GM21576 (cell line): ENCODE results near the gene RBFOX1.

ENCODE experiments used
- ATAC-seq: cut with Tn5 transposase; IDR thresholded peaks from one replicate; pipeline ENCODE4 v1.9.1; 2021; ENCODE audit warnings: mild to moderate bottlenecking, moderate library complexity; ENCODE audit not compliant: unreplicated experiment

Gene RBFOX1

DNA sequence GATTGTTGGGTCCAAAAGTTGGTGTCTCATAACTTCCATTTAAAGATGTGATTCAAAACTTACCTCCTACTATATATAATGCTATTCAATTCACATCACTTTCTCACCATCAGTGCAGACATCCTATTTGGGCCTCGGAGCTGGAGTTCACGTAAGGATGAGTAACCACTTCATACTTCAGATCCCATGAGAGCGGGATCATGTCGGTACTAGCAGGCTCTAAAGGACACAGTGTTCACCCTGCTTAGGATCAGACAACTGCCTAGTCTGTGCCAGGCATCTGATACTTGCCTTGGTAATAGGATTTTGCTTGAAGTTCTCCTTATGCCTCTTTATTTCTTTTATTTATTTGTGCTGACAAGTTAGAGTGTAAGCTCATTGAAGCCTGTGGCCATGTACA lies 39.5 kb downstream of the RBFOX1 start:
- no peak for ATAC-seq

DNA sequence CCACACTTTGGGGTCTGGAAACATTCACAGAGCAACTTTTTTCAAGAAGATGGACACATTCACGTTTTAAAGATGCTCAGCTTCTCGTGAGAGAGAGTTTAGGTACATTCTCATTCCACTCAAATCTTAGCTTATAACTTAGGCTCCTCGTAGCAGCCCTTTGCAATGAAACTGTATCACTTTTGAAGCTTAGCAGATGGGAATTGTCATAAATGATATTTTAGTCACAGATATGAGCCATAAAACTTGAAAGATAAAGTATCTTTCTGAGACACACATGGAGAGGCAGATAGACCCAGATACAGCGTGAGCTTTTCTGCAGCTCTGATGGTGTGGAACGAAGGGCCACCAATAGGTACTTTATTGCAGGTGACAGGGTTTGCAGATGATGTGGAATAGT lies 41.1 kb downstream of the RBFOX1 start:
- no peak for ATAC-seq

DNA sequence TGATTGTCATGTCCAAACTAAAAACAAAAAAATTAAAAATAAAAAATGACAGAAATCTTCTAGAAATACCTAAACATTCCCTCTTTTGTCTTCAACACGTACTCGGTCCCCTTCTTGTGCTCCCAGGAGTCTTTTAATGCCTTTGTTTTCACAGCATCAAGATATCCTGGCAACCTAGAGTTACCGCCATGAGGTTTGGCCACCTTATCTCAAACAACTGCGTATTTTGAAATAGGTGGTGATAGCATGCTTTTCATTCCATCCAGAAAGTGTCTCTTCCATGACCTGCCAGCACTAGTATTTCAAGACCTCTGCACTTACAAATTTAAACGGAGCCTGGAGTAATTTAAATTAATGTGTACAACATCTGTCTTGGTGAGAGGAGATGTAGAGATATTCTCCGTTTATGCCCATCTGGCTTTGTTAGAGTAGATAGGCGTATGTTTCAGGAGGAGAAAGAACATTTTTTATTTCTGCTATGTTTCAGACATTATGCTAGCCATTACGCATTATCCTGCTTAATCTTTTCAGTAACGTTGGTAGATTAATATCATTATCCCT lies 42.0 kb downstream of the RBFOX1 start:
- ATAC-seq, result no peak

DNA sequence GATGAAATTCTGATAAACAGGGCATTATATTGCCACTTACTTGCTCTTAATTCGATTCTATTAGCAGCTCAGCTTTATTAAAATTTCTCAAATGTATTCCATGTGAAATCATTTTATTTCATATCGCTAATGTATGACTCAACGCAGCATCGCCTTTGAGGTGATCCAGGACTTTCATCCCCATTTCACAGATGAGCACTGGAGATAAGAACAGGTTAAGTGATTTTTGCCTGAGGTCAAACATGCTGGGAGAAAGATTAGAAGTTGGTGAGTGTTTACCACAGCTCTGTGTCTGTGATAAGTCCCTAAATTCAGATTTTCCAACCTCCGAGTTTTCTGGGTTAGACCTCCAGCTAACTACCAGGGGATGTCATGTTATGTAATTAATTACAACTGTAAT lies 43.6 kb downstream of the RBFOX1 start:
- no peak for ATAC-seq

DNA sequence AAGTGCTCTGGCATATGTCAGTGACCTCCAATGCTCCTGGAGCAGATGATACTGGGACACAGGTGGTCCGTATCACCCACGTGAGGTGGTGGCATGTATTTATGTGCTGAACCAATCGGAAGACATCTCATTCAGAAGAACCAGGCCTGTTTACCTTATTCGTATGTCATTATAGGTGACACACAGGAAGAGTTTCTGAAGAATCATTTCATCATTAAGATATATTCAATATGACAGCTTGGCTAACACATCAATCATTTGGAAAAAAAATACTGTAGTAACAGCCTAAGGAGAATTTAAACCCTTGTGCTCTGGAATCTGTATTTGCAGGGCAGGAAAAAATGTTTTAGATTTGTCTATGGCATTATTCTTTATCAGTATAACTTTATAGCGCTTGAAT lies 44.6 kb downstream of the RBFOX1 start:
- no peak for ATAC-seq

DNA sequence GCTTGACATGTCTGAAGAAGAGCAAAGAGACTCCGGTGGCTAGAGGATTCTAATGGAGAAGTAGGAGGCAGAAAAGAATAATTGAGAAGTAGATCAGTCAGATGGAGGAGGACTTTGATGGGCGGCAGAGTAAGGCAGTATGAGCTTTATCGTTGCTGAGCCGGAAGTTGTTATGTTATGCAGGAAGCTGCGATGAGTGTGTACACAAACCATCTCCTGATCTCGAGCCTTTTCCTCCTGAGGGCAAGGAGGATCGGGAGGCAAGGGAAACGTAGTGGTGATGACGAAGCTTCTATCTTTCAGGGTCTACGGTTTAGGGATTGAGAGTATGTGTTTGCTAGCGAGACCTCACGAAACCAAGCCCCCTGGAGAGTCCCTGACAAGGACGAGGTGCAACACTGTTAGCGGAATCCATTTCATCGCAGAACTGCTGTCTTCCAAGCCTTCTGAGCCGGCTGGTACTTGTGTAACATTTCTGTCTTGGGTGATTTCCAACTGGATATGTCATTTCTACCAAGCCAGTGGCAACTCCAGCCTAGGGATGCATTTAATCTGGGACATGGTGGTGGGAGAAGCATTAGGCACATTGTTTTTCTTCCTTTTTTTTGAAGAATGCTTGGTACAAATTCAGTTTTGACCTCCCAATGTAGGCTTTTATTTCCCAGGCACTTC lies 45.5 kb downstream of the RBFOX1 start:
- ATAC-seq, result no peak

DNA sequence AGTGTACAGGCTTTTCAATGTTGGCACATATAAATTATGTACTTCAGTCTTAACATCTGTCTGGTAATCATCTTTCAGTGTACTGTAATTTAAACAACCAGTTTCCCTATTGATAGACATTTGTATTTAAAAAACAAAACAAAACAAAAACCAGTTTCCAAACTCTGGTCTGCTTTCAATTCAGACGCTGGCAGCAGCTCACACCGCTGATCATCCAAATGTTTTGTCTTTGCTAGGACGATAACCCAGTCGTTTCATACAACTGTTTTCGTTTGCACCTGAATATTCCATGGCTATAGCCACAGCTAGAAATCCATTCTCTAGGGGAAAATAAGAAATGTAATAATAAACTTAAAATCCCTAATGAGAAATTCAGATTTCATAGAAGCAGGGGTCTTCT lies 47.8 kb downstream of the RBFOX1 start:
- ATAC-seq, result no peak

DNA sequence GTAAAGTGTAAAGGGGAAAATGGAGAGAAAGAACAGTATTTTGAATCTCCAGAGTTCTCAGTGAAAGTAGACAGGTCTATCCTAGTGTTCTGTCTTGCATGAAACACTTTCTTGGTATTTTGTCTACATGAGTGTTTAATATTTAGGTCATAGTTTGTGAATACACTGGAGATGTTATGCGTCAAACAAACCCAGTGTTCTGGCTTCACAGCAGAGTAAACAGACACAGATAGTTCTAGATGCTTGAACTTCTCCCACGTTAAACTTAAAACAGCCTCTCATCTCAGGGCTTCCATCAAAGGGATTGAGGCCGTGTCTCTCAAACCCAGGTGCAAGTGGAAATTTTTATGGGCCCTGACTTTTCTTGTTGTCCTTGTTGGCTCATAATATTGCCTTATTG lies 48.3 kb downstream of the RBFOX1 start:
- no peak for ATAC-seq

DNA sequence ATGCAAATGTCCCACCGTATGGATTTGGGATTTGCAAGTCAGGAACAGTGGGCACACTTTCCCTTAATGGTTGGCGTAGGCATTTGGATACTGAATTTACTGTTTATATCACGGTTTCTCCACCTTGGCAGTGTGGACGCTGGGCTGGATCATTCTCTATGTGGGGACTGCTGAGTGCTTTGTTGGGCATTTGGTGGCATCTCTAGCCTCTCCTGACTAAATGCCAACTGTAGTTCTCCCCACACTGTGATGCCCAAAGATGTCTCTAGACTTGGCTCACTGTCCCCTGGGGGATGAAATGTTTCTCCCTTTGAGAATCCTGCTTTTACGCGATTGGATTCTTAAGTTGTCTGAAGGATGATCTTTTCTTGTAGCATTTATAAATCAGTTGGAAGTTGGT lies 49.0 kb downstream of the RBFOX1 start:
- ATAC-seq, result no peak

DNA sequence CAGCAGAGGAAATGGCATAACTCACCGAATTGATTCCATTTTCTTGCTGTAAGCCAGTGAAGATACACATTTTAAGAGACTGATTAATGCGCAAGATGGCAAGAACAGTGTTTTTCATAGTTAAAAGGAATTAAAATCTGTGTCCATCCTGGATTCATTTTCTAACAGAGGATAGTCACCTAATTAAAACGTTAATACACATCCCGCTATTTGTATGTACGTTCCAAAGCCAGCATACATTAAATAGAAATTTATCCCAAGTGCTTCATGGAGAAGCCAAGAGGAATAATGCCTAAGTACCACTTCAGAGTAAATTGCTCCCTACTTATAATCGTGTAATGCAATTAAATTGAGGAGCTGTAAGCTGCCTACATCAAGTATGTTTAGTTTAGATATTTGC lies 49.9 kb downstream of the RBFOX1 start:
- ATAC-seq, result no peak

DNA sequence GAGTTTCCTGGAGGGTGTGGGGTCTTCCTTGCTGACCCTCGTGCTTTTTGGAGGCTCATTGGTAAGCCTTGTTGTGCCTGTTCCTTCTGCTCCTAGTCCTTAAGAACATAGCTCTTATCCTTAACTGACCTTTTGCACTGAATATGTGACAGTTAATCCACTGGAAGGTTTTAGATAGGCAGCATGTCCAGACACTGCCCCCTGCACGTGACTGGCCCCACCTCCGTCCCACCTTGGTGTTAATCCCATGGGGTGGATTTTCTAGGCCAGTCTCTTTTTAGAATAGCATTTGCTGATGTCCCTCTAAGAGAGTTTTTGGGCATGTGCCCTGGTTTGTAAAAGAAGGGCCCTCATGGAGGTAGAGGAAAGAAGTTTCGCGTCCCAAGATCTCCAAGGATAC lies 58.3 kb downstream of the RBFOX1 start:
- ATAC-seq, result no peak

DNA sequence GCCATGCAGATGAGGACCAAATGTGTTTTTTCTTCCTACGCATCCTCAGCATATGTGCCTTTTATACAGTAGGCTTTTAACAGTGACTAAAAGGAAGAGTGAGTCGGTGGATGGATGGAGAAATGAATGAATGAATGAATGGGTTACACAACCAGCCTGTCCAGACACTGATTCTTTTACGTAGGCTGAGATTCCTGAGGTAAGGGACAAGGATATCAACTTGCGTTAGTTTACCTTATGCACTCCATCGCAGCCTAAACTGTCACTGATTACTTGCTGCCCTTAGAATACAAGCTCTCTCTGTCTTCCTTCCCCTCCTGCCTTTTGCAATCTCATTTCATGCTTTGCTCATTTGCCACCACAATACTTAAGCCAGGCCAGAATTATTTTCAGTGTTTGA lies 59.0 kb downstream of the RBFOX1 start:
- ATAC-seq, result no peak

DNA sequence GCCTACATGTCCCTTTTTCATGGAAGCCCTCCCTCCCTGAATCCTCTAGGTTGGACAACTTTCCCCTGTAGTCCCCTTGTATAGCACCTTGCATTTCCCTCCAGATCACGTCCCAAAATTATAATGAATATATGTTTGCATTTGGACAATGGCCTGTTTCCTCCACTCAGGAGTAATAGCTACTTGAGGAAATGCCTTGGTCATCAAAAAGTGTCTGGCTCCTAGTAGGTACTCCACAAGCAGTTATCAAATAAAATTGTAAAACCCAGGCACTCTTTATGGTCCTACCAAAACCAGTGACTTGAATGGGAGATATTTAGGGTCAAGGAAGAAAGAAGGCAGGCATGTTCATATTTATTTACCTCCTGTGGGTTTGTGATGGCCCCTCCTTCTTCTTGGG lies 59.6 kb downstream of the RBFOX1 start:
- ATAC-seq, result no peak

DNA sequence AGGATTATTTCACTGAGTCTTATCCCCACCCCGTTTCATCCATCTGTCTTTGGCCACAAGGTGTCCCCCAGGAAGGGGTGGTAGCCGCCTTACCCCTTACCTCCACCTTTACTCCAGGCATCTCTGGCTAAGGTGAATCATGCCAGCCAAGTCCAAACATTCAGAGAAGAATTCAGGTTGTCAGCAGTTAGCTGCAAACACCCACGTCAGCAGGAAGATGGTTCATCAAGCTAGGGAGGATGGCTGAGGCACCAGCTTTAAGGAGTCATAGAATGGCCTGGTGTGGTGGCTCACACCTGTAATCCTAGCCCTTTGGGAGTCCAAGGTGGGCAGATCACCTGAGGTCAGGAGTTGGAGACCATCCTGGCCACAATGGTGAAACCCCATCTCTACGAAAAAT lies 61.0 kb downstream of the RBFOX1 start:
- ATAC-seq, result no peak

DNA sequence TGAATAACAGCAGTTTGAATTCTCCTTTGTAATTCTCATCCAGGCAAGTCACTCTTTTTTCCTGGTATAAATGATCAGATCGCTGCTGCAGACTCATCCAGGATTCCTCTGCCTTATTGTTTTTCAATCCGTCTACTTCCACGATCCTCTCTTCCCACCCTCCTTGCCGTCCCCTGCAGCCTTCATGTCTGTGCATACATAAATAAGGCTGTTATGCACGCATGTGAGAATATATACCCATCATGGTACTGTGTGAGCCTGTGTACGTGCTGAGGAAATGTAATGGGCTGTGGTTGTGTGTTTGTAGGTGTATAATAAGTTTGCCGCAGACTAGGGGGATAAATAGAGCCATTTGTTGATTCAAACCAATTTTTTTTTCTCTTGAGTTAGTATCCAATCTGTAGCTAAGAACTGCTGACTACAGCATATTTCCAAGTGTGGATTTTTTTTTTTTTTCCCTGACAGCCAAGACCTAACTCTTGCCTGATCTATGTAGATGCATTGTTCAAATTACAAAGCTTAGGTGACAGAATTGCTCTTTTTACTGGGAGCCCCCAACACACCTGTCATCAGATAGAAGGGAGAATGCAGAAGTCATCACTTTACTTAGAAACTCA lies 62.2 kb downstream of the RBFOX1 start:
- no peak for ATAC-seq

DNA sequence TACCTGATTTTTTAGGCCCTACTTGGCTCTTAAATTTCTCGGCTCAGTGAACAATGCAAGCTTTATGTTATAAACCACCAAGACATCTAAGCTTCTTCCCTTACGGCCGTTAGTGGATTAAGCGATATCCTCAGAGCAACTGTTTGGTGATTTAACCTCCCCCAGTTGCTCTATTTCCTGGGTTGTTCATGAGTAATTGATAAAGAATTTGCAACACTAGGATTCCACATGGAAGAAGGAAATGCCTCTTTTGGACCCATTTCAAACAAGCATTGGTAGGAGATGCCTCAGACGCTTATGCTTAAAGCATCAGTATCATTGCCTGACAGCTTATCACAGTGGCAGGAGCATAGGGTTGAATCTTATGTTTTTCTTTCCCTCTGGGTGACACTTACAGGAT lies 65.3 kb downstream of the RBFOX1 start:
- ATAC-seq, result no peak

DNA sequence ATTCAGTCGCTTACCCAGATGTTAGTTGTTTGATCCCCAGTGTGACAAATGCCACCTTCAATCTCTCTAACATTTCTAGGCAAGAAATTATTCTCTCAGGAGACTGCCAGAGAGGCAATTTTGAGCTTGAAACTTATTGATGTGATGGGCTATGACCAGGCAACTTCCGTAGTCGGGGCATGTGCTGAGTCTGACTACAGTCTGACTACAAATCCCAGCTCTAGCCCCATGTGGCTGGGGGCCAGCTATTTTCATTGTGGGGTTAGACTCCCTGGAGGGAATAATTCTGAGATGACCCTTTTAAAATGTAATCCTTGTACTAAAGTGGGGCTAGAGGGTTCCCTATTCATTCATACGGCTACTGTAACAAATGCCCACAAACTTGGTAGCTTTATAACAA lies 65.9 kb downstream of the RBFOX1 start:
- no peak for ATAC-seq

DNA sequence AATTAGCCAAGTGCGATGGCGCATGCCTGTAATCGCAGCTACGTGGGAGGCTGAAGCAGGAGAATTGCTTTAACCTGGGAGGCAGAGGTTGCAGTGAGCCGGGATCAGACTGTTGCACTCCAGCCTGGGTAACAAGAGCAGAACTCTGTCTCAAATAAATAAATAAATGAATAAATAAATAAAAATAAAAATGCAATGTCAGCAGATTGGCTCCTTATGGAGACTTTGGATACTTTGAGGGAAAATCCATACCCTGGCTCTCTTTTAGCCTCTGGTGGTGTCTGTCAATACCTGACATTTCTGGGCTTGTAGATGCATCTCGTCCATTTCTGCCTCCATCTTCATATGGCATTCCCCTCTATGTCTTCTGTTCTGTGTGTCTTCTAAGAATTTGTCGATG lies 66.7 kb downstream of the RBFOX1 start:
- ATAC-seq, result no peak

DNA sequence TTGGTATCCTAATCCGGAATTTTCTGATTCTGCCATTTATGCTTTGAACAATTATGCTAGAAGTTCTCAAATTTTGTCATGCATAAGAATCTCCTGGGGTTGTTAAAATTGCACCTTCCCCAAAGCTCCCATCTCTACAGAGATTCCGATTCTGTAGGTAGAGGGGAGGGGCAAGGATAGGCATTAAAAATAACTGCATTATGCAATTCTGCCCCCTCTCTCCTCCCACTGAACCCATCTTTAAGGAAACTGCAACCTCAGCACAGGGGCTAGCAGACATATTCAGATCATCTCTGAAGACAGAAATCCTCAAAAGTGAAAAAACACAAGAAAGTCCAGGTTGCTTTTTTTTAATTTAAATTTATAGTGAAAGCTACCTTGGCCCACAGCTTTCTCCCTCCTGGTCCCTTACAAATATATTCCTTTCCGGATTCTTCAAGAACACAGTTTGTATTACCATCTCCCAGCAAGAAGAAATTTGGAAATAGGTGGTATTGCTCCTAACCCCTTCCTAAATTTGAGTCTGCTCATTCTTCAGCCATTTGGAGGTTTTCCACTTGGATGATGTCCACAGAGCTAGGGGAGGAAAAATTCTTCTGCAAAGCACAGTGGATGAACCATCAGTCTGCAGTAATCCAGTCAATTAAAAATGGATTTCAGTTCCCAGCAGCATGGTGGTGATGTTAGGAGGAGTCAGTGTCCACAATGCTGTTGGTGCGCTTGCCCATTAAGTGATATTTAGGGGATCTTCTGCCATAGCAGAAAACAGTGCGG lies 67.7 kb downstream of the RBFOX1 start:
- no peak for ATAC-seq

DNA sequence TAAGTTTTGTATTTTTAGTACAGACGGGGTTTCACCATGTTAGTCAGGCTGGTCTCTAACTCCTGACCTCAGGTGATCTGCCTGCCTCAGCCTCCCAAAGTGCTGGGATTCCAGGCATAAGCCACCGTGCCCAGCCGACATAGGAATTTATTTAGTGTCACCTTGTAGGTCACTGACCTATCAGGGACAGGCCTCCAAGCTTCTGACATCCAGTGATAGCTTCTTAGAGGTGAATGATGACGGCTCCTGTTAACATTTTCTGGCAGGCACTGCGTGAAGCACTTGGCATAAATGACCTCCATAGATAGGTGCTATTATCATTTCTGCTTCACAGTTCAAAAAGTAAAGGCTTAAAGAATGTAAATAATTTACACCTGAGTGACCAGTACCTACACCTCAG lies 71.6 kb downstream of the RBFOX1 start:
- no peak for ATAC-seq

DNA sequence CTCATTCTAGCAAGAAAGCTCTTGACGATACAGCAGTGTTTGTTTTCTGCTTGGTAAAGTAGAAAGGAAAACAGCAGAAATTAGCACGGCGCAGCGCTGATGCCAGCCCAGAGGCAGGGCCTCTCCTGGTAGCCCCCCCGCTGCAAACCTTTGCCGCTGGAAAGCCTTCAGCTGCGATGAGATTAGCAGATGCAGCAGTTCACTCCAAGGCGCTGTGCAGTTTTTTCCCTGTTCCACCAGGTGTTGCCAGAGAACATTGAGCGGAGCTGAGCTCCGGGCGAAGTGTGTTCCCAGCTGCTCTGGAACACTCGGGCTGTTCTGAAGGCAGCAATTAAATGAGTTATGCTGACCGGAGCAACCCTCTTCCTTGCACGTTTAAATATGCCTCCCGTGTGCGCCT lies 72.5 kb downstream of the RBFOX1 start:
- ATAC-seq, result no peak
